HG02763 (cell line): ENCODE measurements around the gene NAV2.
A peak's percentile ranks its signal among the peaks of the same experiment; 100 is the strongest.

Experiments
- ATAC-seq: cut with Tn5 transposase; IDR thresholded peaks from one replicate; pipeline ENCODE4 v1.9.1; 2021; ENCODE audit warnings: mild to moderate bottlenecking, moderate library complexity; ENCODE audit not compliant: unreplicated experiment

NAV2 gene

GRCh38 chr11:19686234-19686633 lies 26.4 kb upstream of the NAV2 start:
- ATAC-seq: no peak

GRCh38 chr11:19687392-19687791 lies 25.2 kb upstream of the NAV2 start:
- no peak for ATAC-seq

- ATAC-seq: no peak
Observed at GRCh38 chr11:19689281-19690000, 23.2 kb upstream of the NAV2 start.

- ATAC-seq: no peak
Observed at GRCh38 chr11:19690885-19691284, 21.8 kb upstream of the NAV2 start.

GRCh38 chr11:19691815-19692500 lies 20.7 kb upstream of the NAV2 start:
- ATAC-seq: no peak

- no peak for ATAC-seq
Observed at GRCh38 chr11:19693146-19693545, 19.5 kb upstream of the NAV2 start.

GRCh38 chr11:19694796-19695345 lies 17.8 kb upstream of the NAV2 start:
- no peak for ATAC-seq

GRCh38 chr11:19696073-19696472 lies 16.6 kb upstream of the NAV2 start:
- ATAC-seq: no peak

GRCh38 chr11:19696904-19697303 lies 15.7 kb upstream of the NAV2 start:
- ATAC-seq: no peak

GRCh38 chr11:19697721-19698121 lies 14.9 kb upstream of the NAV2 start:
- no peak for ATAC-seq

GRCh38 chr11:19698493-19699292 lies 13.9 kb upstream of the NAV2 start:
- no peak for ATAC-seq

- ATAC-seq: no peak
Observed at GRCh38 chr11:19701421-19701820, 11.2 kb upstream of the NAV2 start.

GRCh38 chr11:19702620-19703019 lies 10.0 kb upstream of the NAV2 start:
- ATAC-seq: no peak

- no peak for ATAC-seq
Observed at GRCh38 chr11:19703211-19703610, 9.4 kb upstream of the NAV2 start.

GRCh38 chr11:19704213-19704612 lies 8.4 kb upstream of the NAV2 start:
- no peak for ATAC-seq

- ATAC-seq: no peak
Observed at GRCh38 chr11:19705936-19706335, 6.7 kb upstream of the NAV2 start.

- no peak for ATAC-seq
Observed at GRCh38 chr11:19711911-19712280, 741 bp upstream of the NAV2 start.

- ATAC-seq: peak; percentile 15
Observed at GRCh38 chr11:19713196-19714021, 772 bp downstream of the NAV2 start.

- no peak for ATAC-seq
Observed at GRCh38 chr11:19714022-19714386, 1.4 kb downstream of the NAV2 start.
